ENCODE data around the gene ZNF317.

ZNF317 gene

GRCh38 chr19:9140159-9140874 lies at the start of gene ZNF317:
ZNF317 (plus strand) TSS chr19:9140397; CDS start chr19:9156017, 15,620 bp downstream.
- DNase-seq: peak; percentile 85

DNA sequence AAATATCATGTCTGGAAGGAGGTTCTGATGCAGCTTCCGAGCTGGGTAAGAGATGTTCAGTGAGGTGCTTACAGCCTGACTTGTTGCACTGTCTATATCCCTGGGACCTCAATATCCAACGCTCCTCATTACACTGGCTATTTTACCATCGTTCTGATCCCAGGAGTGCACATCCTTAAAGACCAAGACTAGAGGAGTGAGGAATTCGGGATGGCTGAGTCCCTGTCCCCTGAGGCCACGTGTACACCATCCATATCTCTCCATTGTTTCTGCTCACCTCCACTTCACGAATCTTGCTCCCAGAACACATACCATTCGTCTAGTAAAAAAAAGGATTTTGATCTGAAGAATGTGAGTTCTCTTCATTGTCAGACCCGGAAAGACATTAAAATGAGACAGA lies 32.8 kb upstream of the ZNF317 start, which contains the start of gene OR7G2:
Gene OR7G2, minus strand, starts transcription at position 101 of the 400 bp plus-strand sequence. CDS start 4,232 bp downstream, outside the sequence.
- DNase-seq: no peak

DNA sequence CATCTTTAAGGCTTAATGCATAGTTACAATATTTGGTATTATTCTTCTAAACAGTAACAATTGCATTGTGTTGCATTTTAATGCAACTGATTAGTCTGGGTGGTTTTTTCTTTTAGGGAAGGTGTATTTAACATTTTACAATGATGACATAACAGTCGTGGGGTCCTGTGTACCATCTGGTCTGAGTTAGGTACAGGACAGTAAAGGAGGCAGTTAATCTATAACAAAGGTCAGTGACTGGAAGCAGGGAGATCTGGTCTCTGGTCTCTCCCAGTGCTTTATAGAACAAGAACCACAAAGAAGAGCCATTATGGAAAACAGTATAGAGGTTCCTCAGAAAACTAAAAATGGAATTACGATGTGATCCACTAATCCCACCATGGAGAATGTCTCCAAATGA lies 30.2 kb upstream of the ZNF317 start:
- no peak for DNase-seq

DNA sequence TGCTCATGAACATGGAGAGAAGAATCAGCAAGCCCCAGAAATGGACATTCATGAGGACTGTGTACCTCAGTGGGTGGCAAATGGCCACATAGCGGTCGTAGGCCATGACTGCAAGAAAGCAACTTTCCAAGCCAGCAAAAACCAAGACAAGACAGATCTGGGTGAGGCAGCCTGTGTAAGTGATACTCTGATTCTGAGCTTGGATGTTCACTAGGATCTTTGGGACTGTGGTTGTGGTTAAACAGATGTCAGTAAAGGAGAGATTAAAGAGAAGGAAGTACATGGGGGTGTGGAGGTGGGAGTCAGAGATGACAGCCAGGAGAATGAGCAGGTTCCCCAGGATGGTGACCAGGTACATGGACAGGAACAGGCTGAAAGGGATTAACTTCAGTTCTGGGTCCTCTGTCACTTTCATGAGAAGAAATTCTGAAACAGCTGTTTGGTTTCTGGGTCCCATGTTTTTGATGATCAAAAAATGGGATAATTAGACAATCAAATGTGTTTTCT lies 24.8 kb upstream of the ZNF317 start, which contains the start of gene OR7G1:
Gene OR7G1, minus strand, starts transcription at position 457 of the 507 bp plus-strand sequence. Its CDS starts 0 bp downstream, at position 457.
- no peak for DNase-seq

DNA sequence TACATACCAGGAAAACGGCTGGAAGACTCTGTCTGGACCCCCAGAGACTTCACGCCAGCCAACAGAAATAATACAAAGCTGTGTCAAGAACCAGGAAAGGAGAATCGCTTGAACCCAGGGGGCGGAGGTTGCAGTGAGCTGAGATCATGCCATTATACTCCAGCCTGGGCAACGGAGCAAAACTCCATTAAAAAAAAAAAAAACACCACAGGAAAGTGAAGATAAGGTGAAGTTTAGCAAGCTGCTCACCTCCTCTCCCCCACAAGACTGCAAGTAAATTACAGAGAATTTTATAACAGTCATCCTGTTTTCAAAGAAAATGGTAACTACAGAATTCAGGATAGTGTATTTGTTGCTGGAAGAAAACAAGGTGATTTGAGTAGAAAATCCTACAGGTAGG lies 23.6 kb upstream of the ZNF317 start:
- no peak for DNase-seq

DNA sequence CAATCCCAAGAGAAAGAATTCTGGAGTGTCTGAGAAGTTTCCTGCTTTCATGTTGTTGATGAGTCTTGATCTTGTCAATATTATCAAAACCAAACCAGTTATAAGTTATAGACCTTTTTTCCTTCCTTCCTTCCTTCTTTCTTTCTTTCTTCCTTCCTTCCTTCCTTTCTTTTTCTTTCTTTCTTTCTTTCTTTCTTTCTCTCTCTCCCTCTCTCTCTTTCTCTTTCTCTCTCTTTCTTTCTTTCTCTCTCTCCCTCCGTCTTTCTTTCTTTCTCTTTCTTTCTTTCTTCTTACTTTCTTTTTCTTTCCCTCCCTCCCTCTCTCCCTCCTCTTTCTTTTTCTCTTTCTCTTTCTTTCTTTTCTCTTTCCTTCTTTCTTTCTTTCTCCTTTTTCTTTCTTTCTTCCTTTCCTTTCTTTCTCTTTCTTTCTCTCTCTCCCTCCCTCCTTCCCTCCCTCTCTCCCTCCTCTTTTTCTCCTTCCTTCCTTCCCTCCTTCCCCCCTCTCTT lies 13.2 kb upstream of the ZNF317 start, which contains the start of gene OR7G3:
Gene OR7G3, minus strand, starts transcription at position 51 of the 506 bp plus-strand sequence. Its CDS starts 0 bp downstream, at position 51.
- no peak for DNase-seq

DNA sequence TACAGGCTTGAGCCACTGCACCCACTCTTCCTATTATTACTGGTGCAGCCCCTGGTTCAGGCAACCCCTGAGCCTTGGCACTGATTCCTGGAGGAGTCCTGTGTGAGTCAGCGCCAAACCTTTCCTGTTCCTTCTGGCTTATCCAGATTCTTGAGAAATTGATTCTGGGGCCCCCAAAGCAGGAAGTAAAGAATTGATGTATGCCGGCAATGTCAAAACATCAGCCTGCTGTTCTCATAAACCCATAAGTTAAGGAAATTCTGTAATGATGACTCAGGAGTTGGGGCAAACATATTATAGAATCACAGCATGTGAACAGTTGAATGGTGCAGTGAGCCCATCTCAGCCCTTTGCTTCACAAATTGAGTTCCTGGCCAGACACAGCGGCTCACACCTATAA lies 12.0 kb upstream of the ZNF317 start:
- DNase-seq: no peak

DNA sequence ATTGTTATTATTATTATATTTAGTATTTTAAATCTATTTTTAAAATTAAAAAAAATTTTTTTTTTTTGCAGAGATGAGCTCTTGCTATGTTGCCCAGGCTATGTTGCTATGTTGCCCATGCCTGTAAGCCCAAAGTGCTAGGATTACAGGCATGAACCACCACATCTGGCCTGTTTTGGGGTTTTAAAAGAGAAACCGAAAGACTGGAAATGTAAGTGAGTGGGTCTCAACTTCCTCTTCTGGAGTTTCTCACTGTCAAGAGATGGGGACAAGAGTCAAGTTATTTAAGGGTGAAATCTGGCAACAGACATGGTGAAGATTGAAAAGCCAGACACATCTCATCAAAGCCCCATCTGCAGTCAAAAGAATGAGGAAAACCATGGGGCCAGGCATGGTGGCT lies 9.2 kb upstream of the ZNF317 start:
- DNase-seq: no peak

DNA sequence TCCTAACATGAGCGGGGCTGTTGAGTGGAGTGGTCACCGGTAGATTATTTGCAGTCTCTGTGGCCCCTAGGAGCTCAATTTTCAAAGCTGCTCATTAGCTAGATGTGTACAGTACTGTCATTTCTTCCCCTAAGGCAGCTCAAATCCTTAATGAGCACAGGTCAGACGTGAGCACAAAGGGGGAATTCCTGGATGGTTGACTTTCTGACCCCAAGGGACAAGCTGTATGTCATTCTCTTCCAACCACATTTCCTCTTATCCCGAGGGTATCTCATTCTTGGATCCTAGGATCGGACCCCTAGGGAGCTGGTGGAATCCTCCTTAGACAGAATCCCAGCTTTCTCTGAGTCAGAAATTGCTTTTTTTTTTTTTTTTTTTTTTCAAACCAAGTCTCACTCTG lies 7.8 kb upstream of the ZNF317 start:
- no peak for DNase-seq

- DNase-seq: no peak
These were observed 513 bp upstream of the ZNF317 start for GRCh38 chr19:9139609-9140158.

- no peak for DNase-seq
These were observed 4.7 kb downstream of the ZNF317 start for GRCh38 chr19:9144920-9145319.

- no peak for DNase-seq
These were observed 6.7 kb downstream of the ZNF317 start for GRCh38 chr19:9146882-9147281.

GRCh38 chr19:9148697-9149096 lies 8.5 kb downstream of the ZNF317 start:
- DNase-seq: no peak

GRCh38 chr19:9149997-9150396 lies 9.8 kb downstream of the ZNF317 start:
- no peak for DNase-seq

GRCh38 chr19:9150650-9151049 lies 10.5 kb downstream of the ZNF317 start:
- DNase-seq: no peak

DNA sequence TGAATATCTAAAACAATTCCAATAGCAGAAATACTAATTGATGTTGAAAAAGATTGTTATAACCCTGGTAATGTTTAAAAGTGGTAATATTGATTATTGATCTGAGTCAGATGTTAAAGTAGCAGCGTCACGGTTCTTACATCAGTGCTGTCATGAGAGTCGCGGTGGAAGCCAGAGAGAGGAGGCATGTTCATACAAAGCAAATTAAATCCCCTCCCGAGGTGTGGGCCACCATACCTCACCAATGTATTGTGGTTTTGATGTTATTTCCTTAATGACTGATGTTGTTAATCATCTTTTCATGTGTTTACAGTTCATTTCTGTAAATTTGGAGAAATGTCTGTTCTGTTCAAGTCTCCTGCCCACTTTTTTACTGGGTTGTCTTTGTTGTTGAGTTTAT lies 11.2 kb downstream of the ZNF317 start:
- no peak for DNase-seq

GRCh38 chr19:9155591-9155990 lies 15.4 kb downstream of the ZNF317 start:
- no peak for DNase-seq

DNA sequence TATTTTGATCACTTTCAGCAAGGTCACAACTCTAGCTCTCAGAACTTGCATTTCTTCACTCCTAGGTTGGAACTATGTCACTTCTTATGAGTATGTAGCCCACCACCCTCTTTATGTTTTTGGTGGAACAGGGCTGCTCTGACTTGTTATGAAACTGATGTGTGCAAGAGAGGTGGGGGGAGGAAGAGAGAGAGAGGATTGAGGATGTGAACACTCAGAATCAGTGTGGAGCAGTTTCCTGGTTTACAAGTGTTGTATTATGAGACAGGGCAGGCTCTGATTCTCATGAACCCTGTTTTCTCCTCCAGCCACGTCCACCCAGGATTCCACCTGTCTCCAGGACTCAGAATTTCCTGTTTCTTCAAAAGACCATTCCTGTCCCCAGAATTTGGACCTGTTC lies 16.1 kb downstream of the ZNF317 start:
- DNase-seq: no peak

DNA sequence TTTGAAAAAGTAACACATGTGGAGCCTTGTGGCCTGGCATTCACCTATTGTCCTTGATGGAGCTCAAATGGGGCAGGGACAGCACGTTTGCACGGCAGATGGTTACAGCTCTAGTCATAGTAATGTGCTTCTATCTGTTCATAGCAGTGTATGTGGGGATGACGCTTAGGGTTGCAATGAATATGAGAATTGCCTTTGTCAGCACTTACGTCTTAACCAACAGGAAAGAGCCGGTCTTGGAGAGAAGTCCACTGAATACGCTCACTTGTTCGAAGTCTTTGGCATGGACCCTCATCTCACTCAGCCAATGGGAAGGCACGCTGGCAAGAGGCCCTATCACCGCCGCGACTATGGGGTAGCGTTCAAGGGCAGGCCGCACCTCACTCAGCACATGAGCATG lies 19.7 kb downstream of the ZNF317 start:
- DNase-seq: no peak

DNA sequence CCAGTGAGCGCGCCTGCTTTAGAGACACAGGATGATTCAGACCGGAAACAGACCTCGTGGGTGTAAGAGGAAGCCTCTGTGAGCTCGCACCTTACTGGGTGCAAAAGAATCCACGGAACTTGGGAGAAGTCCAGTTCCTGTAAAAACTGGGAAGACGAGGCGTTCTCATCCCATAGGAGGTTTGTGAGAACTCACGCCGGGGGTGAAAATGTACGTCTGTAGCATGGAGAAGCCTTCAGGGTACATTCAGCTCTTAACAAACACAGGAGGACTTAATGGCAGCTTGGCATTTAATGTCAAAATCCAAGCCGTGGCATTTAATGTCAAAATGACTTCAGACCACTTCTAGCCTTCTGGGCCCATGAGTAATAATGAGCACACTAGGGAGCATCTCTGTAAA lies 21.2 kb downstream of the ZNF317 start:
- DNase-seq: no peak

GRCh38 chr19:9165261-9165660 lies 25.1 kb downstream of the ZNF317 start:
- no peak for DNase-seq

DNA sequence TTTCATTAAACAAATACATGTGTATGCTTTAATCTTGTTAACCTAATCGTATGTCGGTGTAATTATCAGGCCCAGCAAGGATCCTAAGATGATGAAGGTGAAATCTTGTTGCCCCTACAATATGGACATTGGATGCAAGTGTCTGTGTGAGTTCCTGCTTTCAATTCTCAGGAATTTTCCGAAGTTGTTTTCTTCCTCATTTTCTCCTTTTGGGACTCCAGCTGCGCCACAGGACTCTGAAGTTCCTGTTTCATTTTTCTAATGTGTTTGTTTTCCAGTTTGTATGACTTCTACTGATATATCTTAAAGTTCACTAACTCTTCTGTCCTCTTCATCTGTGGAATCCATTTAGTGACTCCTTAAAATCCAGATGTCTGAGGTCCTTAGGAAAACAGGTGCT lies 26.6 kb downstream of the ZNF317 start:
- DNase-seq: no peak

DNA sequence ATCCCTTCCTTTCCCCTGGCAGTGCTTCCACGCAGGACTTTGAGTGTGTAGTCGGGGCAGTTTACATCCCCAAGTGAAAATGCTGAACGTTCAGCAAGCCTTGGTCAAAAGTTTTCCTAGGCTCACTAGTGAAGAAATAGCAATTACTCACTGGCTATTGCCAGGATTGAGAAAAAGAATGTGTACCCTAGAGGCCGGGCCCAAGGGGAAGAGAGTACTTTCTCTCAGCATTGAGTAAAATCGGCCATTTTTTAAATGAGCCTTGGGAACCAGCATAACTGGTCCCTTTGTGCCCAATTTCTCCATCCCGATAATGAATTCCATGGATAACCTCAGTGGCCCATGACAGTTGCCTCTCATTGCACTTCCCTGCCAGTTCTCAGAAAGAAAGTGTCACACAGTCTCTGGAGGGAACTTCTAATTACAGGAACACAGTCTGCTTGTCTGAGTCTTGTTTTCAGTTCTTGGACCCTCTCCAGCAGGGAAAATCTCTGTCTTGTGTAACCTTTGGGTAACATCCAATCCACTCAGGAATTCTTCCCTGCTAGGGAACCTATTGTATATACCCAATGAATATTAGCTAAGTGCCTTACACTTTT lies 31.3 kb downstream of the ZNF317 start:
- no peak for DNase-seq

DNA sequence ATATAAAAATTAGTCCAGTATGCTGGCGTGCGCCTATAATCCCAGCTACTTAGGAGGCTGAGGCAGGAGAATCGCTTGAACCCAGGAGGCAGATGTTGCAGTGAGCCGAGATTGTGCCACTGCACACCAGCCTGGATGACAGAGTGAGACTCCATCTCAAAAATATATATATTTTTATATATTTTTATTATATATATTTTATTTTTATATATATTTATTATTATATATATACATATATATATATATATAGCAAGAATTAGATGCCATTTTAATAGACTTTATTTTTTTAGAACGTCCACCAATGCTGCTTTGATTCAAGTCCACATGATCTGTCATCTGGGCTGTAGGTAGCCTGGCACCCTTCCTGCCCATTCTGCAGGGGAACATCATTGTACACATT lies 35.1 kb downstream of the ZNF317 start:
- DNase-seq: no peak

All from NCI-H446 treated with DMSO at 0.1 percent for 48 hours (cell line).